SK-N-MC (cell line): Measurements from ENCODE around the gene TANC1.

Experiments
- EZH2 ChIP-seq: fragments of 200-600 bp; sonication (generic); IDR thresholded peaks from one replicate; pipeline ENCODE4 v1.6.1; 2017; ENCODE audit warnings: antibody characterized with exemption
- POLR2AphosphoS5 ChIP-seq: IDR thresholded peaks from 2 replicates; pipeline ENCODE4 v1.6.1; 2012; ENCODE audit warnings: mild to moderate bottlenecking, low read depth, low read length, borderline replicate concordance

GRCh38 chr2:159176555-159176954 lies 208.1 kb downstream of the TANC1 start:
- no peak for TF ChIP-seq EZH2
- no peak for TF ChIP-seq POLR2AphosphoS5
